Right hindlimb (tissue), 1 donor: ENCODE data around the gene SRSF7.
"Not testable (repeated sequence)": the region's sequence is repeated elsewhere in the genome, so short reads cannot be mapped to it uniquely, and the experiment has no call there.

Experiments
- DNase-seq: peaks from one replicate; pipeline ENCODE4 v3.0.0-alpha.2; 2018

Gene SRSF7

DNA sequence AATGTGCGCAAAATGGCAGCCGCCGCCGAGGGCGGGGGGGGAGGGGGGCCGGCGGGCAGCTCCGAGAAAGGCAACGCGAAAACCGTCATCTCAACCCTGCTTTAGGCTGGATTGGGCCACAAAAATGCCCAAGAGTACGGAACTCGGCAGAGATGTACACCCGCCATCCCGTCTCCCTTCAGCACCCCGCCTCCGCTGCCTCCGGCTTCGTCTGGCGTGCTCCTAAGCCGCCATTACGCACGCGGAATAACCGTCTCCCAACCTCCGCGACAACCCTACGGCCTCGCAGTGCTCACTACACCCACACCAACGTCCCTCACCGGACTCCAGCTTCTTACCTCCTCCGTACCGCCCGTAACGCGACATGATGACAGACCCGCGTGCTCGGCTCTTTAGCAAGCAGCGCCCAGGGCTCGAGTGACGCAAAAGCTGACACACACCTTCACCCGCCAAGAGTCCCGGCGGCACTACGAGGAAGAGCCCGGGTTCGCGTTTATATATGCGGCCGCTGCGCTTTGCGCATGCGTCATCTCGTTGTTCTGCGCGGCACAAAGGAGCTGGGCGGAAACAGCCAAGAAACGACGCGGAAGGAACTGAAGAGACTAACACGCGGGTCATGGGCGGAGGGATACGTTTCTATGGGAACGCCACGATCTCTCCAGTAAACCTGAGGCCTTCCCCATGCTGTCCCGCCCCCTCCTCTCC is at the start of gene SRSF7:
Gene SRSF7 (minus strand): TSS at position 471 of the 705 bp plus-strand sequence. CDS start 105 bp downstream, at position 366.
- peak; percentile 99 for DNase-seq

GRCh38 chr2:38797953-38798352 is 46.8 kb upstream of the SRSF7 start:
- DNase-seq: no peak

- no peak for DNase-seq
Observed at GRCh38 chr2:38797250-38797676, 46.1 kb upstream of the SRSF7 start.

GRCh38 chr2:38795016-38795415 is 43.9 kb upstream of the SRSF7 start:
- not testable (repeated sequence) for DNase-seq

DNA sequence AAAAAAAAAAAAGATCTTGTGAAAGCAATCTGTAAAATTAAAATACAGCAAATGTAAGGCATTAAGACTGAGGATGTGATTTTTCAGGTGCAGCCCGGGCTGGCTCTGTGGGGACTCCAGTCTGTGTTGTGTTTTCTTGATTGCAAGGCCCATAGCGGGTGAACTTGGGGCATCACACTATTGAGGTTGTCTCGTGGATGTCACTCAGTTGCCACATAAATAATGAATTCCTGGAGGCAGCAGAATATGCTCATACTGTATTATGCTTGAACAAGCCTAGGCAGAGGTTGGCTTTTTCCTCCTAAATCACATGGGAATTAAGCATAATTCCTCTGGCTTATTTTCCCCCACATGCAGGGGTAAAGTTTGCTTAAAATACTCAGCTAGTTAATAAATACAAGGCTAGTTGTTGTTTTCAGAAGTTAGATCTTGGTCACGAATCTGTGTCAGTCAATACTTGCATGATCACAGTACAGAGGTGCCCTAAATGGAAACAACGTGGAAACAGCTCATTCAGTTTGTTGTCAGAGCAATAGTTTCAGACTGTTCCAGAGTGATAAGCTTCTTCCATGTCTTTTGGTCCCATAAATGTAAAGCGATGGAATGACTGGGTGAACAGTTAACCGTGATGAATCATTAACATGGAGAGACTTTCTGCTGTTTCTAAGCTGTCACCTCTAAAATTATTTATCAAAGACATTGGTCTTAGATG is 43.2 kb upstream of the SRSF7 start:
- no peak for DNase-seq

DNA sequence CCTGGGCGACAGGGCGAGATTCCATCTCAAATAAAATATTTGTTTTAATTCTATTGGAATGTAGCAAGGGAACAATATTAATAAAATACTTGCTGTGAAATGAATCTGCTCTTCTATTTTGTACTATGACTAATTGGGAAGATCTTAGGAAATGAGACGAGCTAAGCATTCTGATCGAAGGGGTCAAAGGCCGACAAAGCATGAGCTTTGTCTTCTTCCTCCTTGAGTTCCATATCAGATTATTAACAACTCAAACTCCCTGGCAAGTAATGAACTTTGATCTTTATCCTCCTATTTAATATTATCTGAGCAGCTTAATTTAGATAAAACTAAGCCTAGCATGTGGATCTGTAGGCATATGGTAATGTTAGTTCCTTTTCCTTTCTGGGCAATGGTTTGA is 42.4 kb upstream of the SRSF7 start:
- no peak for DNase-seq

GRCh38 chr2:38792751-38793150 is 41.6 kb upstream of the SRSF7 start:
- DNase-seq: no peak

GRCh38 chr2:38792321-38792720 is 41.2 kb upstream of the SRSF7 start:
- not testable (repeated sequence) for DNase-seq

DNA sequence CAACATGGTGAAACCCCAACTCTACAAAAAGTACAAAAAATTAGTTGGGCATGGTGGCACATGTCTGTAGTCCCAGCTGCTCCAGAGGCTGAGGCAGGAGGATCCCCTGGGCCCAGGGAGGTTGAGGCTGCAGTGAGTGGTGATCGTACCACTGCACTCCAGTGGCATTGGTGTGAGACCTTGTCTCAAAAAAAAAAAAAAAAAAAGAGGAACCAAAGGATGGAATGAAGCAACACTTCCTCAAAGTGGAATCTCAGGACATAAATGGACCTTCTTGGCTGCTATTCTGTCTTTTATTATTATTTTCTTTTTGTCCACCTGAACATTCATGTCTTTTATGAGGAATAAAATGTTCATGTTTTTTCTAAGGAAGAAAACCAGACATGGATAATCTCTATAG is 40.6 kb upstream of the SRSF7 start:
- DNase-seq: no peak

- no peak for DNase-seq
Observed at GRCh38 chr2:38789691-38790090, 38.5 kb upstream of the SRSF7 start.

DNA sequence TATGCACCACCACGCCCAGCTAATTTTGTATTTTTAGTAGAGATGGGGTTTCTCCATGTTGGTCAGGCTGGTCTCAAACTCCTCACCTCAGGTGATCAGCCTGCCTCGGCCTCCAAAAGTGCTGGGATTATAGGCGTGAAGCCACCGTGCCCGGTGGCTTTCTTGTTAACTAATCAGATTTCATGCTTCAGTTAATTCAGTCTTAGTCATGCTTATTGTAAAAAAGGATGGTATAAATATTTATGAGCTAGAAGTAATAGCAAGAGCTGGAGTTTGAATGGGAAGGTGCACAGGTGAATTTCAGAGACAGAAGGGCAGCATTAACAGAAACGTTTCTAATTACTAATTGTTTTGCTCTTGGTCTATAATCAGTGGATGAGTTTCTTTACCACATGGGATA is 37.1 kb upstream of the SRSF7 start:
- DNase-seq: no peak

DNA sequence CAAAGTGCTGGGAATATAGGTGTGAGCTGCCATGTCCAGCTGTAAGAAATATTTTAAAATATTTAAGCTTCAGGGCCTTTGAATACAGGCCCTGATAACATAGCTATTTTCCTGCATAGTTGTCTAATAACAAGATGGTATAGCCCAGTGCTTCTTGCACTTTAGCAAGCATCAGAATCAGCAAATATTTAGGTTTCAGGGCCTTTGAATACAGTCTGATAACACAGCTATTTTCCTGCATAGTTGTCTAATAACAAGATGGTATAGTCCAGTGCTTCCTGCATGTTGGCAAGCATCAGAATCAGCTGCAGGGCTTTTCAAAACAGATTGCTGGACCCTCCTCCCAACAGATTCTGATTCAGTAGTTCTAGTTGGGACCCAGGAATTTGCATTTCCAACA is 32.4 kb upstream of the SRSF7 start:
- no peak for DNase-seq

DNA sequence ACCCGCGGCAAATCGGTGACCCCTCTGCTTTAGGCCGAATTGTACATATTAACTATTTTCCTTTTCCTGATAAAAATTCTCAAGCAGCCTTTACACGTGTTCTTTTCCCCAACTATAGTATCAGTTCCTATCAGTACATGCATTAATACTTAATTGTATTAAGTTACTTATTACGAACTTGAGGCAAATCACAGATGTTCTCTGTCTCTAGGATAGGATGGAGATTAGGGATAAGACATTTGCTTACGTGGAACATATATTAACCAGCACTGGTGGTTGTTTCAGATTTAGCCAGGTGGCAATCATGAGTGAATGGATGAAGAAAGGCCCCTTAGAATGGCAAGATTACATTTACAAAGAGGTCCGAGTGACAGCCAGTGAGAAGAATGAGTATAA is 27.5 kb upstream of the SRSF7 start:
- DNase-seq: no peak

DNA sequence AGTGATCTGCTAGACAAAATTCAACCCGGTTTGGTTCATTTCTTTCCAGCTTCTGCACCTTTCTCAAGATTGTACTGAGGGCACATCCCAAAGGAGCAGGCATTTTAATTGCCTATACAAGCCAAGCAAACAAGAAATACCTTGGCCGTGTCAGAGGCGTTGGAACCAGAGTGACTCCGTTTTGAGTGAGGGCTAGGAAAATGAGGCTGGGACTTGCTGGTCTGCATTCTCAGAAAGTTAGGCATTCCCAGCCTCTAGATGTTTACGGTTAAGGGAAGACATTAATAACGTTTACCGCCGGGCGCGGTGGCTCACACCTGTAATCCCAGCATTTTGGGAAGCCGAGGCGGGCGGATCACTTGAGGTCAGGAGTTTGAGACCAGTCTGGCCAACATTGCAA is 25.4 kb upstream of the SRSF7 start:
- no peak for DNase-seq

- no peak for DNase-seq
Observed at GRCh38 chr2:38775921-38776225, 24.7 kb upstream of the SRSF7 start.

GRCh38 chr2:38775097-38775920 is 24.1 kb upstream of the SRSF7 start:
- no peak for DNase-seq

DNA sequence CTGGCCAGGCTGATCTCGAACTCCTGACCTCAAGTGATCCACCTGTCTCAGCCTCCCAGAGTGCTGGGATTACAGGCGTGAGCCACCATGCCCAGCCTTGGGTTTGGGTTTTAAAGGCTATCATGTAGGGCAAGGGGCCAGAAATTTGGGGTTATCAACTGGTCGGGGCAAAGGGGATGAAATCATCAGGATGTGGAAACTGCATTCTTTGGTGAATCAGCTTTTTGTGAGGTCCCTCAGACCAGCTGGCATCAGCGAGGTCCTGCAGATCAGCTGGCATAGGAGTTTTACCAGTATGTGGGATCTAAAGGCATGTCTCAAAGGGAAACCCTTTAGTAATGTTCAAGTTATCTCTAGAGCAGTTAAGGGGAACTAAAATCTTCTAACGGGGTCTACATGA is 20.5 kb upstream of the SRSF7 start:
- DNase-seq: no peak

DNA sequence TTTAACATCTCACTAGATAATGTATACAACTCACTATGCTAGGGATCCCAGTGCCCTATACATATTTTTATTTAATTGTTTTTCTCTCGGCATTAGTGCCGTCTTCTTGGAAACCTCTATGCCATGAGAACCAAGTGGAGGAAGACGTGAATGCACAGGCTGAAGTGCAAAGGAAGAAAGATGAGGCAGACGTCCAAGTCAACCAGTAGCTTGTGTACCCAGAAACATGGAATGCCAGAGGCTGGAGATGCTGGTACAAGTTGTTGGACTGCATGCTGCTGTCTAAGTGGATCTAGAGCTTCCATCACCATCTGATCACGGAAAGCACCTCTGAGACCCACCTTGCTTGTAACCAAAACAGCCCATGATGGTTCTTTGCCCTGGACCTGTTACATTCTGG is 14.4 kb upstream of the SRSF7 start:
- DNase-seq: no peak

DNA sequence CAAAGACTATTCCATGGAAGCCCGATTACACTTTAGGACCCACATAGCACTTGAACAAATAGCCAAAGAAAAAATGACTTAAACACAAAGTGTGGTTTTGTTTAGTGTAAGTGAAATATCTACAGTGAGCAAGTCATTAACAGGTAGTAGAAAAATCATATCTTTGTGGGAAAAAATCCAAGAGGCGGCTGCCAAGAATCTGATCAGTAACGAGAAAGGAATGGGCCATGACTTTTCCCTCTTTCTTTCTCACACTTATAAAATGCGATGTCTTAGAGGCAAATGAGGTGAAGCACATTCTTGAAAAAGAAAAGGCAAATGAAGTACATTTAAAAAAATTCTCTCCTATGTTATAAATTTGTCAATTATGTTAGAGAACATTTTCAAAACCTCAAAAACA is 14.0 kb upstream of the SRSF7 start:
- no peak for DNase-seq

- DNase-seq: no peak
Observed at GRCh38 chr2:38763728-38764127, 12.6 kb upstream of the SRSF7 start.

- no peak for DNase-seq
Observed at GRCh38 chr2:38763228-38763627, 12.1 kb upstream of the SRSF7 start.

DNA sequence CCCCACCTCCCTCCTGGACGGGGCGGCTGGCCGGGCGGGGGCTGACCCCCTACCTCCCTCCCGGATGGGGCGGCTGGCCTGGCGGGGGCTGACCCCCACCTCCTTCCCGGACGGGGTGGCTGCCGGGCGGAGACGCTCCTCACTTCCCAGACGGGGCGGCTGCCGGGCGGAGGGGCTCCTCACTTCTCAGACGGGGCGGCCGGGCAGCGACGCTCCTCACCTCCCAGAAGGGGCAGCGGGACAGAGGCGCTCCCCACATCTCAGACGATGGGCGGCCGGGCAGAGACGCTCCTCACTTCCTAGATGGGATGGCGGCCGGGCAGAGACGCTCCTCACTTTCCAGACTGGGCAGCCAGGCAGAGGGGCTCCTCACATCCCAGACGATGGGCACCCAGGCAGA is 4.7 kb upstream of the SRSF7 start:
- DNase-seq: not testable (repeated sequence)

GRCh38 chr2:38754506-38754905 is 3.3 kb upstream of the SRSF7 start:
- DNase-seq: no peak

- no peak for DNase-seq
Observed at GRCh38 chr2:38754049-38754448, 2.9 kb upstream of the SRSF7 start.
